ENCODE results near the gene SERPINA12. TPM values are rescaled to one million over a fixed set of nuclear protein-coding genes. Genes with fewer than 3 reads are reported as not detected.
A peak's percentile ranks its signal among the peaks of the same experiment; 100 is the strongest.

SERPINA12 gene
- total and polyA plus RNA-seq, 4 donors = 0.28 TPM; not detected in 3

GRCh38 chr14:94455928-94456327 lies 53.3 kb downstream of the SERPINA12 start (continued):
- TF ChIP-seq REST (IDR thresholded peaks at IDR 0.05) = no peak
- TF ChIP-seq EGR1 (IDR thresholded peaks at IDR 0.05; ENCODE audit: low read depth in 2 of 2) = no peak
- TF ChIP-seq HNF4A (conservative IDR thresholded peaks at IDR 0.05) = peak in 1 of 2 donors; percentile 47
- no peak for TF ChIP-seq FOXA2 (IDR thresholded peaks at IDR 0.05)

- Histone ChIP-seq H3K9me3 (ENCODE audit: control insufficient read depth in 4 of 4, low read length in 3 of 4) (no peaks in the 10 kb centered on the region), H3K4me3 (ENCODE audit: low read depth in 1 of 3, low read length in 3 of 3) (peak overlapping the region; percentile 73 to 93 (median 78)), H3K9ac (ENCODE audit: low read depth in 1 of 2, low read length in 2 of 2) (peak overlapping the region; percentile 72 to 92), H3K27ac (ENCODE audit: low read depth in 1 of 2, low read length in 2 of 2) (peak overlapping the region; percentile 82 to 84), H3K27me3 (ENCODE audit: control insufficient read depth in 4 of 4, insufficient read depth in 4 of 4, low read length in 3 of 4) (no peaks in the 10 kb centered on the region), H3K36me3 (ENCODE audit: control insufficient read depth in 4 of 4, insufficient read depth in 3 of 4, low read depth in 1 of 4, low read length in 3 of 4) (no peaks in the 10 kb centered on the region), H3K4me1 (ENCODE audit: control insufficient read depth in 4 of 4, insufficient read depth in 4 of 4, low read length in 3 of 4) (peaks cover 4 to 43% (median 34%) of the 10 kb centered on the region in 4 donors)
- 25% methylated on average over 3 of the region's 3 CpGs for WGBS
- DNase-seq (ENCODE audit: low spot score) = peak; percentile 30
- no peak for TF ChIP-seq JUND (IDR thresholded peaks at IDR 0.05)
- TF ChIP-seq YY1 (IDR thresholded peaks at IDR 0.05) = peak; percentile 23
Measured at GRCh38 chr14:94451826-94452225, 57.4 kb downstream of the SERPINA12 start.

GRCh38 chr14:94451091-94451771 lies 58.0 kb downstream of the SERPINA12 start:
- H3K9ac ChIP-seq (ENCODE audit: low read depth in 1 of 2, low read length in 2 of 2) = peak overlapping the region; percentile 72 to 92
- peak overlapping the region; percentile 82 to 84 for H3K27ac ChIP-seq (ENCODE audit: low read depth in 1 of 2, low read length in 2 of 2)
- H3K27me3 ChIP-seq (ENCODE audit: control insufficient read depth in 4 of 4, insufficient read depth in 4 of 4, low read length in 3 of 4) = no peaks in the 10 kb centered on the region
- H3K9me3 ChIP-seq (ENCODE audit: control insufficient read depth in 4 of 4, low read length in 3 of 4) = no peaks in the 10 kb centered on the region
- TF ChIP-seq YY1 (IDR thresholded peaks at IDR 0.05) = peak; percentile 76
- peak; percentile 43 for TF ChIP-seq ZBTB33 (IDR thresholded peaks at IDR 0.05)
- TF ChIP-seq HNF4G (IDR thresholded peaks at IDR 0.05) = peak; percentile 78
- peak; percentile 92 to 96 for TF ChIP-seq HNF4A (conservative IDR thresholded peaks at IDR 0.05)
- peak; percentile 79 for TF ChIP-seq REST (IDR thresholded peaks at IDR 0.05)
- TF ChIP-seq NR2F2 (IDR thresholded peaks at IDR 0.05) = no peak
- TF ChIP-seq TAF1 (conservative IDR thresholded peaks at IDR 0.05) = no peak
- peak; percentile 96 to 98 for TF ChIP-seq RXRA (IDR thresholded peaks at IDR 0.05)
- TF ChIP-seq CTCF (IDR thresholded peaks at IDR 0.05; ENCODE audit: low read depth, low read length, missing input control) = no peak
- peak in 1 of 2 donors; percentile 39 for TF ChIP-seq EGR1 (IDR thresholded peaks at IDR 0.05; ENCODE audit: low read depth in 2 of 2)
- TF ChIP-seq FOXA2 (IDR thresholded peaks at IDR 0.05) = peak; percentile 63
- TF ChIP-seq RAD21 (IDR thresholded peaks at IDR 0.05) = peak; percentile 36 to 42
- no peak for TF ChIP-seq GABPA (IDR thresholded peaks at IDR 0.05 in 1 of 2, conservative IDR thresholded peaks at IDR 0.05 in 1 of 2)
- peak; percentile 70 for TF ChIP-seq MAX (IDR thresholded peaks at IDR 0.05)
- peak; percentile 29 for TF ChIP-seq FOXA1 (IDR thresholded peaks at IDR 0.05)
- TF ChIP-seq ATF3 (IDR thresholded peaks at IDR 0.05) = no peak
- TF ChIP-seq JUND (IDR thresholded peaks at IDR 0.05) = peak; percentile 17 to 79
- TF ChIP-seq SP1 (IDR thresholded peaks at IDR 0.05) = peak; percentile 86
- H3K4me3 ChIP-seq (ENCODE audit: low read depth in 1 of 3, low read length in 3 of 3) = peak overlapping the region; percentile 73 to 93 (median 78)
- H3K4me1 ChIP-seq (ENCODE audit: control insufficient read depth in 4 of 4, insufficient read depth in 4 of 4, low read length in 3 of 4) = peaks cover 4 to 49% (median 34%) of the 10 kb centered on the region in 4 donors
- 11% methylated on average over 8 of the region's 8 CpGs for WGBS
- DNase-seq (ENCODE audit: low spot score) = peak; percentile 62
- peaks cover 0 to 5% (median under 1%) of the 10 kb centered on the region in 4 donors for H3K36me3 ChIP-seq (ENCODE audit: control insufficient read depth in 4 of 4, insufficient read depth in 3 of 4, low read depth in 1 of 4, low read length in 3 of 4)
